ENCODE measurements around the gene SELENOO. TPM values are rescaled to one million over a fixed set of nuclear protein-coding genes. Genes with fewer than 3 reads are reported as not detected.
A peak's percentile ranks its signal among the peaks of the same experiment; 100 is the strongest.
"Not testable (repeated sequence)": the region's sequence is repeated elsewhere in the genome, so short reads cannot be mapped to it uniquely, and the experiment has no call there.

SELENOO gene
- total RNA-seq, 6 experiments from 2014 or later, result 51.1 to 67.8 (median 59.2) TPM

DNA sequence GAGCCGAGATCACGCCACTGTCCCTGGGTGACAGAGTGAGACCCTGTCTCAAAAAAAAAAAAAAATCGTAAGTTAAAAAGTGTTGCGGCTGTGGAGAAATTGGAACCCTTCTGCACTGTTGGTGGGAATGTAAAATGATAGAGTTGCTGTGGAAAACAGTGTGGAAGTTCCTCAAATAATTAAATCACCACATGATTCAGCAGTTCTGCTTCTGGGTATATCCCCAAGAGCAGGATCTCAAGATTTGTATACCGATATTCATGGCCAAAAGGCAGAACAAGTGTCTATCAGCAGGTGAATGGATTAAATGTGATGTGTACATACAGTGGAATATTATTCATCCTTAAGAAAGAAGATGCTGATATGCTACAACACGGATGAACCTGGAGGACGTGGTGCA lies 3.8 kb downstream of the SELENOO start:
- Histone ChIP-seq H3K36me3 (peaks cover 0 to 19% (median 7%) of the 10 kb centered on the region in 4 donors), H3K4me3 (peak overlapping the region; percentile 8 to 54 (median 32)), H3K27ac (peak overlapping the region; percentile 92 to 98 (median 95)), H3K27me3 (no peaks in the 10 kb centered on the region), H3K9me3 (no peaks in the 10 kb centered on the region), H3K4me1 (peaks cover 0 to 61% (median 19%) of the 10 kb centered on the region in 4 donors)
- intact Hi-C loops (cut with DNase I), result no loop called here
- ATAC-seq, result no peak
- no peak for DNase-seq
- WGBS (ENCODE audit: insufficient coverage, low coverage, low lambda C conversion rate, missing lambda C conversion rate), result 29% methylated on average over 7 of the region's 7 CpGs
- TF ChIP-seq, protein P1, sequence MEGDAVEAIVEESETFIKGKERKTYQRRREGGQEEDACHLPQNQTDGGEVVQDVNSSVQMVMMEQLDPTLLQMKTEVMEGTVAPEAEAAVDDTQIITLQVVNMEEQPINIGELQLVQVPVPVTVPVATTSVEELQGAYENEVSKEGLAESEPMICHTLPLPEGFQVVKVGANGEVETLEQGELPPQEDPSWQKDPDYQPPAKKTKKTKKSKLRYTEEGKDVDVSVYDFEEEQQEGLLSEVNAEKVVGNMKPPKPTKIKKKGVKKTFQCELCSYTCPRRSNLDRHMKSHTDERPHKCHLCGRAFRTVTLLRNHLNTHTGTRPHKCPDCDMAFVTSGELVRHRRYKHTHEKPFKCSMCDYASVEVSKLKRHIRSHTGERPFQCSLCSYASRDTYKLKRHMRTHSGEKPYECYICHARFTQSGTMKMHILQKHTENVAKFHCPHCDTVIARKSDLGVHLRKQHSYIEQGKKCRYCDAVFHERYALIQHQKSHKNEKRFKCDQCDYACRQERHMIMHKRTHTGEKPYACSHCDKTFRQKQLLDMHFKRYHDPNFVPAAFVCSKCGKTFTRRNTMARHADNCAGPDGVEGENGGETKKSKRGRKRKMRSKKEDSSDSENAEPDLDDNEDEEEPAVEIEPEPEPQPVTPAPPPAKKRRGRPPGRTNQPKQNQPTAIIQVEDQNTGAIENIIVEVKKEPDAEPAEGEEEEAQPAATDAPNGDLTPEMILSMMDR (IDR thresholded peaks at IDR 0.05), result no peak
- TF ChIP-seq POLR2A (IDR thresholded peaks at IDR 0.05), result no peak

DNA sequence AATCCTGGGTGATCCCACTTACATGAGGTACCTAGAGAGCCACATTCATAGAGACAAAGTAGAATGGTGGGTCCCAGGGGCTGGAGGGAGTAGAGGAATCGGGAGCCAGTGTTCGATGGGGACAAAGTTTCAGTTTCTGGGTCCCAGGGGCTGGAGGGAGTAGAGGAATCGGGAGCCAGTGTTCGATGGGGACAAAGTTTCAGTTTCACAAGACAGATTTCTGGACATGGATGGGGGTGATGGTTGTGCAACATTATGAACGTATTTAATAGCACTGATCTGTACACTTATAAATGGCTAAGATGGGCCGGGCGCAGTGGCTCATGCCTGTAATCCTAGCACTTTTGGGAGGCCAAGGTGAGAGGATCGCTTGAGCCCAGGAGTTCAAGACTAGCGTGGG lies 4.2 kb downstream of the SELENOO start:
- intact Hi-C loops (cut with DNase I), result loop anchor here in 1 of 2 donors (5.0 kb wide), 1 partner anchor 53 kb away; no protein-coding TSS in a partner anchor
- DNase-seq (peak; percentile 41 to 88 (median 78)), ATAC-seq (peak; percentile 34 to 57 (median 48))
- peaks cover 0 to 22% (median 9%) of the 10 kb centered on the region in 4 donors for H3K36me3 ChIP-seq
- H3K9me3 ChIP-seq, H3K27me3 ChIP-seq: not testable (repeated sequence)
- peak overlapping the region; percentile 92 to 98 (median 95) for H3K27ac ChIP-seq
- TF ChIP-seq POLR2A (IDR thresholded peaks at IDR 0.05), result peak; percentile 76
- H3K4me3 ChIP-seq, result peak overlapping the region; percentile 31 to 54 (median 42)
- peaks cover 0 to 61% (median 19%) of the 10 kb centered on the region in 4 donors for H3K4me1 ChIP-seq
- WGBS (ENCODE audit: insufficient coverage, low coverage, low lambda C conversion rate, missing lambda C conversion rate), result 17% methylated on average over 8 of the region's 9 CpGs

DNA sequence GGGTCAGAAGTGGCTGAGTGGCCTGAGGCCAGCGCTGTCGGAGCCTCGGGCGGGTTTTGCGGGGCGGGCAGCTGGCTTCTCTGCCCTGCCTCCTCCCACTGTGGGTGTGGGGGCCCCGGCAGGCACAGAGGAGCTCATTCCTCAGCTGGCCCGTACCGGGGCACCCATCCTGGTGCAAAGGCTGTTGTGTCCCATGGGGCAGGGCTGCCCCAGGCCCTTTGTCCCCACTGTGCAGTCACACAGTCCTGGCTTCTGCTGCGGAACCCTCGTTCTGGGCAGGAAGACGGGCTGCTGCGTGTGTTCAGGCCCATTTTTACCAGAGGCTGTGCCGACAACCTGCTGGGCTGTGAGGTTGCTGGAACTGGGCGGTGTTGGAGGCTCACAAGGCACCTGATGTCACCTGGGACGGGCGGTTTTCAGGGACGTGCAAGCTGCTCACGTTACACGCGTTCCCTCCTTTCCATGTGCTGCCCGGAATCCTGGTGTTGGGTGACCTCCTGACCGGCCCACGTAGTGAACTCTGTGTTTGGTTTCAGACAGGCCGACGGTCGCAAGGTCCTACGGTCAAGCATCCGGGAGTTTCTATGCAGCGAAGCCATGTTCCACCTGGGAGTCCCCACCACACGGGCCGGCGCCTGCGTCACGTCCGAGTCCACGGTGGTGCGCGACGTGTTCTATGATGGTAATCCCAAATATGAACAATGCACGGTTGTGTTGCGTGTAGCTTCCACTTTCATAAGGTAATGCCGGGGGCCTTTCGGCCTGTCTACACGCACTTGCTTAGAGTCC lies 5.2 kb downstream of the SELENOO start:
- DNase-seq (peak; percentile 86 to 94 (median 93)), ATAC-seq (peak; percentile 59 to 72 (median 66))
- Histone ChIP-seq H3K9me3 (no peaks in the 10 kb centered on the region), H3K27me3 (no peaks in the 10 kb centered on the region), H3K27ac (peak overlapping the region; percentile 92 to 98 (median 95)), H3K4me1 (peaks cover 0 to 60% (median 19%) of the 10 kb centered on the region in 4 donors), H3K4me3 (peak overlapping the region; percentile 31 to 54 (median 42)), H3K36me3 (peaks cover 3 to 32% (median 16%) of the 10 kb centered on the region in 4 donors)
- intact Hi-C loops (cut with DNase I), result loop anchor here in 1 of 2 donors (5.0 kb wide), 1 partner anchor 54 kb away; no protein-coding TSS in a partner anchor
- TF ChIP-seq, protein P1 (IDR thresholded peaks at IDR 0.05), result no peak
- peak; percentile 86 for TF ChIP-seq POLR2A (IDR thresholded peaks at IDR 0.05)
- 42% methylated on average over 11 of the region's 45 CpGs for WGBS (ENCODE audit: insufficient coverage, low coverage, low lambda C conversion rate, missing lambda C conversion rate)

DNA sequence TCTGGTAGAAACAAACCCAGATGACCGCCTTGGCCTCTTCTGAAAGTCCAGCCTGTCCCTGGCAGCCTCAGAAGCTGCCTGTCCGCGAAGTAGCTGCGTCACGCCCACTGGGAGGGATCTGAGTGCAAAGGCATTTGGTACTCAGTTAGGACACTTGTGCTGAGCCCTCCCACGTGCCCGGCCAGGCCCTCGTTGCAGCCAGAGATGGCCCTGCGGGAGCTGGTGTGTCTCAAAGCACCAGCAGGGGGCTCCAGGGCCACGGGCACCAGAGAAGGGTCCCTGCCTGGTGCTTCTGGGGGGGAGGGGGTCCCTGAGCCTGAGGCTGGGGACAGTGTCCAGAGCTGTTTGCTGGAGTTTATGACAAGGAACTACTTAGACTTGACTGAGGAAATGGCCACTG lies 5.8 kb downstream of the SELENOO start:
- ATAC-seq, result peak; percentile 58 to 73 (median 61)
- H3K27ac ChIP-seq, result peak overlapping the region; percentile 92 to 98 (median 95)
- TF ChIP-seq POLR2A (IDR thresholded peaks at IDR 0.05), result no peak
- TF ChIP-seq, protein P1 (IDR thresholded peaks at IDR 0.05), result peak; percentile 53 to 78 (median 68)
- peaks cover 5 to 38% (median 19%) of the 10 kb centered on the region in 4 donors for H3K36me3 ChIP-seq
- intact Hi-C loops (cut with DNase I), result loop anchor here in 1 of 2 donors (5.0 kb wide), 1 partner anchor 54 kb away; no protein-coding TSS in a partner anchor
- peak overlapping the region in 2 of 3 donors; percentile 14 to 54 for H3K4me3 ChIP-seq
- no CpG with 5 or more reads among the region's 10 CpGs for WGBS (ENCODE audit: insufficient coverage, low coverage, low lambda C conversion rate, missing lambda C conversion rate)
- H3K27me3 ChIP-seq, result no peaks in the 10 kb centered on the region
- H3K4me1 ChIP-seq, result peaks cover 0 to 60% (median 19%) of the 10 kb centered on the region in 4 donors
- no peaks in the 10 kb centered on the region for H3K9me3 ChIP-seq
- DNase-seq, result peak; percentile 89 to 97 (median 96)

Data from right lobe of liver (tissue), 6 donors.